HEK293T (cell line): ENCODE measurements around the gene MYL6B.

Source experiments
- ARNT ChIP-seq: fragments of 450-650 bp; IDR thresholded peaks from 2 replicates; pipeline ENCODE4 v1.6.1; 2017; ENCODE audit warnings: mild to moderate bottlenecking
- FOXK2 ChIP-seq: fragments of 450-650 bp; IDR thresholded peaks from 2 replicates; pipeline ENCODE4 v1.6.1; 2016; ENCODE audit warnings: mild to moderate bottlenecking
- FOXM1 ChIP-seq: fragments of 450-650 bp; IDR thresholded peaks from 2 replicates; pipeline ENCODE4 v1.6.1; 2017; ENCODE audit warnings: mild to moderate bottlenecking, borderline replicate concordance
- SP1 ChIP-seq: fragments of 450-650 bp; IDR thresholded peaks from 2 replicates; pipeline ENCODE4 v1.6.1; 2017
- SUZ12 ChIP-seq: fragments of 450-650 bp; IDR thresholded peaks from 2 replicates; pipeline ENCODE4 v1.6.1; 2016; ENCODE audit warnings: mild to moderate bottlenecking
- TF ChIP-seq, protein P1 (sequence below): fragments of 450-650 bp; IDR thresholded peaks from 2 replicates; pipeline ENCODE4 v1.6.1; 2016

GRCh38 chr12:56114084-56114483 lies 38.3 kb upstream of the MYL6B start:
- TF ChIP-seq SP1: no peak
- no peak for TF ChIP-seq FOXM1
- no peak for TF ChIP-seq ARNT
- no peak for TF ChIP-seq FOXK2
- TF ChIP-seq SUZ12: no peak
- TF ChIP-seq, protein P1, sequence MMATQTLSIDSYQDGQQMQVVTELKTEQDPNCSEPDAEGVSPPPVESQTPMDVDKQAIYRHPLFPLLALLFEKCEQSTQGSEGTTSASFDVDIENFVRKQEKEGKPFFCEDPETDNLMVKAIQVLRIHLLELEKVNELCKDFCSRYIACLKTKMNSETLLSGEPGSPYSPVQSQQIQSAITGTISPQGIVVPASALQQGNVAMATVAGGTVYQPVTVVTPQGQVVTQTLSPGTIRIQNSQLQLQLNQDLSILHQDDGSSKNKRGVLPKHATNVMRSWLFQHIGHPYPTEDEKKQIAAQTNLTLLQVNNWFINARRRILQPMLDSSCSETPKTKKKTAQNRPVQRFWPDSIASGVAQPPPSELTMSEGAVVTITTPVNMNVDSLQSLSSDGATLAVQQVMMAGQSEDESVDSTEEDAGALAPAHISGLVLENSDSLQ: no peak
